NCI-H1436 (cell line): ENCODE measurements around the gene IYD.
"Not testable (repeated sequence)": the region's sequence is repeated elsewhere in the genome, so short reads cannot be mapped to it uniquely, and the experiment has no call there.

Experiments
- DNase-seq: peaks from one replicate; lab custom pipeline; 2025; lab: John Stamatoyannopoulos, UW

Gene IYD

DNA sequence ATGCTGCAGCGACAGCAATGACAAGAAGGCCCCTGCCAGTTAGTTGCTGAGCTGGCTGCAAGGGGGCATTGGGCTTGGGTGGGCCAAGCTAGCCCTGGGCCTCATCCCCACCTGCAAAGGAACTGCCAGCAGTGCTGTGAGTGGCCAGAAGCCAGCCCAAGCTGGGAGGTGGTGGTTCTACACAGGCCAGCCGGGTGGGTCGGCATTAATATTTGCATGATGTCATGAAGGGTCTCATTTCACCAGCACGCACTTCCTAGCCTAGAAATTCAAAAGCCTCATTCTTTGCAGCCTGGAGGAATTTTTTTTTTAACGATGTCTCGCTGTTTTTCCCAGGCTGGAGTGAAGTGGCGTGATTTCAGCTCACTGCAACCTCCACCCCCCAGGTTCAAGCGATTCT lies 62.0 kb downstream of the IYD start:
- no peak for DNase-seq

DNA sequence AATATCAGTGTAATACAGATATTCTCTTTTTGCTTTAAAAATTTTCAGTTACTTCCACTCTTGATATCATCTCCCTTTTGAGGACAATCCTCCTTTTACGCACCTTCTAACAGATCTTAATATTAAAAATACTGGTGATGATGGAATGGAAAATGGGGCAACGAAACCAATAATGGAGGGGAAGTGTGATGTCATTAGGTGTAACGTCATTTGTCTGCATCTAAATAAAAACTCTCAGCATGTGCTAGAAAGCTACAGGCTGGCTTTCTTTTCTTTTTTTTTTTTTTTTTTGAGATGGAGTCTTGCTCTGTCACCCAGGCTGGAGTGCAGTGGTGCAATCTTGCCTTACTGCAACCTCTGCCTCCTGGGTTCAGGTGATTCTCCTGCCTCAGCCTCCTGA lies 66.5 kb downstream of the IYD start:
- no peak for DNase-seq

DNA sequence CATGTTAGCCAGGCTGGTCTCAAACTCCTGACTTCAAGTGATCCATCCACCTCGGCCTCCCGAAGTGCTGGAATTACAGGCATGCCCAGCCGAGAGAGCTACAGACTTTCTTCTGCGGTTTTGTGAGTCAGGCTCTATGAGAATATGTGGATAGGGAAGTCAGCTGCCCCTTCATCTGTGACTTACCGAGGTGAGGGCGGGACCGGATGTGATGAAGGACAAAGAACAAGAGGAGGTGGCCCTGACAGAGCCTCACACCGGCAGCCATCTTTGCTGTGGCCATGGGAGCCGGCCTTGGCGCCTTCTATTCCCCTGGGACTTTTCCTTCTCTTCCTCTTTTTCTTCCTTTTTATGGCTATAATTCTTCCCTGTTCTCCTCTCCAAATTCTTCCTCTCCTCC lies 67.0 kb downstream of the IYD start:
- no peak for DNase-seq

DNA sequence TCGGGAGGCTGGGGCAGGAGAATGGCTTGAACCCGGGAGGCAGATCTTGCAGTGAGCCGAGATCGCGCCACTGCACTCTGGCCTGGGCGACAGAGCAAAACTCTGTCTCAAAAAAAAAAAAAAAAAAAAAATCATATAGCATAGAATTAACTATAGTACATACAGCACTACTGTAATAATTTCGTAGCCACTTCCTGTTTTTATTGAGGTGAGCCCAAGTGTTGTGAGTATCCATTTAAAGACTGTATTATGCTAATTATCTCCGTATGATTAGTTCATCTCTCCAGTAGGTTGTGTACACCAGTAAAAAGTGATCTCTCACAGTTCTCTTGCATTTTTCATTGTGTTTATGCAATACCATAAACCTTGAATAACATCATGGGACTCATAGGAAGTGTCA lies 70.6 kb downstream of the IYD start:
- no peak for DNase-seq

DNA sequence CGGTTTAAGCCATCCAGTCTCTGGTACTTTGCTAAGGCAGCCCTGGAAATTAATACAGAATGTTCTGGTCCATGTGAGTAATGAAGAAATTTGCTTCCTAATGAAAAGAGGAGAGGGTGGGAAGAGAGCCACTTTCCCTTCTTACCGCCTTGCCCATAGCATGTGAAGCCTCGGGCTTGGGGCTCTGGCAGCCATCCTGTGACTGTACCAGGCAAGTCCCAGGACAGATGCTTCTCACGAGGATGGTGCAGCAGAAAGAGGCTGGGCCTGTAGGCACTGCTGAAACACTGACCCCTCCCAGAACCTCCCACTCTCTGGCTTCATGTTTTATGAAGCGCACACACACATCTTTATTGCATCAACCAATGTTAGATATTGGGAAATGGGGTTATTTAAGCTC lies 74.8 kb downstream of the IYD start:
- DNase-seq = no peak

DNA sequence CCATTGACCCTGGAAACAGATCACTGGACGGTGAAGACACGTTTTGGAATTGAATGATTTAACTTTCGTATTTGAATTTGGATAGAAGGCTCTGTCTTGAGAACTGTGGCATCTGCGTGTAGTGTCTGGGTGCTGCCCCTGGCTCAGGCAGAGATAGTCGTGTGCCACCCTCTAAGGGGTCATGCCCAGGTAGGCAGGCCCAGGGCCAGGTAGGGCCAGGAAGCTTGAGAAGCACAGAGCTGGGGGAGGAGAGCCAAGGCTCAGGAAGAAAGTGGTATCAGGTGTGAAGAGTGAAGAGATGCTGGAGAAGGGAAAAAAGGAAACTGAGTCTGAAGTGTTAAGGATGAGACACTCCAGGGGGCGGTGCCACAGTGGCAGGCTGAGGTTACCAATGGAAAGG lies 75.5 kb downstream of the IYD start:
- DNase-seq = no peak

DNA sequence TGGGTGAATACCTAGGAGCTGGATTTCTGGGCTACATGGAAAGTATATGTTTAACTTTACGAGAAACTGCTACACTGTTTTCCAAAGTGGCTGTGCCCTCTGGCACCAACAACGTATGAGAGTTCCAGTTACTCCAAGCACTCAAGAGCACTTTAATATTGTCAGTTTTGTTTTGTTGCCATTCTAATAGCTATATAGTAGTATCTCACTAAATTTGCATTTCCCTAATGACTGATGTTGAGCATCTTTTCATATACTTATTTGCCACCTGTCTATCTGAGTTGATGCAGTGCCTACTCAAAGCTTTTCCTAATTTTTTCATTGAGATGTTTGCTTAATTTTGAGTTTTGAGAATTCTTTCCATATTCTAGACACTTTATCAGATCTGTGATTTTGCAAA lies 76.7 kb downstream of the IYD start:
- no peak for DNase-seq

DNA sequence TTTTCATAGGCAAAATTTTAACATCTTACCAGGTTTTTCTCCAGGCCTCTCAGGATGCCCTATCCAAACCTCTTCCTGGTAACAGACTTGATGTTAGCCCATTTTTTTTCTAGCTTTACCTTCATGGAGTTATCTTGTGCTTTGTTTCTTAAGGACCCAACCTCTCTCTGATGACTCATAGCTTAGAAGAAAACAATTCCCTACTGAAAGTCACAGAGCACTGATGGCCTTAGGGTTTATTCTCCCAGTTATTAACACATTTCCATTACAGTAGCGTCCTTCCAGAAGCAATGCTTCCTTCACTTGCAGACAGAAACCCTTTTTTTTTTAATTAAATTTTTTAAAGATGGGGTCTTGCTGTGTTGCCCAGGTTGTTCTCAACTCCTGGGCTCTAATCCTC lies 79.4 kb downstream of the IYD start:
- no peak for DNase-seq

DNA sequence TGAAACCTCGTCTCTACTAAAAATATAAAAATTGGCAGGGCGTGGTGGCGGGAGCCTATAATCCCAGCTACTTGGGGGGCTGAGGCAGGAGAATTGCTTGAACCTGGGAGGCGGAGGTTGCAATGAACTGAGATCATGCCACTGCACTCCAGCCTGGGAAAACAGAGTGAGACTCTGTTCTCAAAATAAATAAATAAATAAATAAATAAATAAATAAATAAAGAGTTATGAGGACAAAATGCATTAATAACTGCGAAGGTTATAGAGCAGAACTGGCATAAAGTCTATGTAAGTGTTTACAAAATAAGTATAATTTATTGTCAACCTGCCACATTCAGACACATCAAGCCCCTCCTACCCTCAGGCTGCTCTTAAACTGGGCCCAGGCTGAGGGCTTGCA lies 80.2 kb downstream of the IYD start:
- not testable (repeated sequence) for DNase-seq

DNA sequence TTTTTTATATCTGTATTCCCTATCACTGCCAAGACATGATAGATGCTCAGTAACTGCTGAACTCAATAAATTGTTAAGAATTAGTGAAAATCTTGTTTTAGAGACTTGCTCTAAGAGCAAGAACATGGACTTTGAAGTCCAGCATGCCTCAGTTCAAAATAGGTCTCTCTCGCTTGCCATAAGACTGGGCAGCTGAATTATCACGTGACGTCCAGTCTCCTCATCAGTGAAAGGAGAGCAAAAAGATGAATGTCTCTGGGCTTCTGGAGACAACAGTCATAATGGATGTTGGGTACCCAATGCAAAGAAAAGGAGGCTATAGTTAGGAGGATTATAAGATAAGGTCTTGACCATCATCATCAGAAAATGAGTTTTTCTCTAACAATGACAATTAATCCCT lies 82.1 kb downstream of the IYD start:
- no peak for DNase-seq

DNA sequence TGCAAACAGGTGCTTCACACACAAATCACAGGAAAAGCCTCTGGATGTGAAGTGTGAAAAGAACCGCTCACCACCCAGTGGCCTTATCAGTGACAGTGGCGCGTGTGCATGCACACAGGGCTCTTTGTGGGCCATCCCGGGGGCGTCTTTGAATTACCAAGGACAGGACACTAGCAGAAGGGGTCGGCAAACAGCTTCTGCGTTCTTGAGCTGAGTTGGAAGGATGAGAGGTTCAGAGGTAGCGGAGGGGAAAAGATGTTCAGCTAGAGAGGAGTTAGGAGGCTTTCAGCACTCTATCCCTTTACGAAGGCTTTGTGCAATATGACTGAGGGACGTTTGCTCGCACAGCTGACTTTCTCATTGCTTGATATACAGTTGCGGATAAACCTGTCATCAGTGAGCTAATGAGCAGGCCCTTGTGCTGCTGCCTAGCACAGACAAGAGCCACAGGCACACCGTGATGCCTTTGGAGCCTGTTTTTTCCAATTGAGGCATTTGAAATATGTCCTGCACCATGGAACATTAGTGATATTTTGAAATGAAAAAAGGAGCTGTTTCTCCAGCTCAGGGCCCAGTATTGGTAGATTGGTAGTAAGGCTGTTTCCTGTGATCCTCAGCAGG lies 83.1 kb downstream of the IYD start:
- no peak for DNase-seq

DNA sequence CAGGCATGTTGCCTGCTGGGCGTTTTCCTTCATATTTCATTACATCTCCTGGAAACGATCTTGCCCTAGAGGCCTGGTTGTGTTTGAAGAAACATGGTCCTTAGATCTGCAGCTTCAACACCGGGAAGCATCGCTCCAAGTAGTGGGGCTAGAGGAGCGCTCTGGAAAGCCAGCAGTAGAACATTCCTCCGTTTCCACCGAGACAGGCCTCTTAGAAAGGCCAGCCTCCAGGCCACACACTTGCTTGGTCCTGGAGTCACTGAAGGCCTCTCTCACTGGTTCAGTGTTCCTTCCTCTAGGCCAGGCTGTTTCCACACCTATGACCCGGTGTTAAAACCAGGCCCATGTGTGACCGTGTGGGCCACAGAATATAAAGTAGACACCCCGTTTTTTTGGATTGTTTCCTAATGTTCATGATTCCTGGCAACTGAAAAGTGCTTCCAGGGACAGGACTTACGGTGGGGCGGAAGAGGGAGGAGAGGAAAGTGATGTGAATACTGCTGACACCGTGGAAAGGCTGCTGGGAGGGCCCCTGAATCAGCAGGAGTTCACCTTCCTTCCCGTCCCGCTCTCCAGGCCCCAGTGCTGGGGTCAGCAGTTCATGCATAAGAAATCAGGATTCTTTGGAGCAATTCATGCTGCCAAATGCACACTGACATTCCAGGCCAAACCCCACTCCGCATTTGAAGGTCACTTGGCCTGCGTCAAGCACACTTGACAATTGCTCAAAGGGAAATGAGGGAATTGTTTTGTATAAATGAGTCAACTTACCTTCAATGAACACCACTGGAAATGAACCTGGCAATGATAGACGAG lies 83.8 kb downstream of the IYD start:
- DNase-seq = no peak

DNA sequence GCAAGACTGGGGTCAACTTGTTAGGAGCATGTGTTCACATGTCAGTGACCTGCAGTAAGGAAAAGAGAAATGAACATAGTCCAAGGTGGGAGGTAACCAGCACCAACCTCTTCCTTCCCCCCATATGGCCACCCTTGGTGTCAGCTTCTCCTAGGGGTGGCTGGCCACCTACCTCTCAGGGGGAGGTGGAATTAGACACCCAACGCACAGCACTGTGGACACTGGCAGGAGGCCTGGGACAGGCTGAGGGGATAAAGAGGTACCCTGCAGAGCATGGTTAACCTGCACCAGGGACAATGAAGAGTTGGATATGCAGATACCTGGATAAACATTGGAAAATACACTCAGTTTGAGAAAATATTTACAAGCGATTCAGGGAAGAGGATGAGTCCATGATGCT lies 84.5 kb downstream of the IYD start:
- no peak for DNase-seq
